ENCODE data around the gene CCDC69.
A peak's percentile ranks its signal among the peaks of the same experiment; 100 is the strongest.
"Not testable (repeated sequence)": the region's sequence is repeated elsewhere in the genome, so short reads cannot be mapped to it uniquely, and the experiment has no call there.

CCDC69 gene

DNA sequence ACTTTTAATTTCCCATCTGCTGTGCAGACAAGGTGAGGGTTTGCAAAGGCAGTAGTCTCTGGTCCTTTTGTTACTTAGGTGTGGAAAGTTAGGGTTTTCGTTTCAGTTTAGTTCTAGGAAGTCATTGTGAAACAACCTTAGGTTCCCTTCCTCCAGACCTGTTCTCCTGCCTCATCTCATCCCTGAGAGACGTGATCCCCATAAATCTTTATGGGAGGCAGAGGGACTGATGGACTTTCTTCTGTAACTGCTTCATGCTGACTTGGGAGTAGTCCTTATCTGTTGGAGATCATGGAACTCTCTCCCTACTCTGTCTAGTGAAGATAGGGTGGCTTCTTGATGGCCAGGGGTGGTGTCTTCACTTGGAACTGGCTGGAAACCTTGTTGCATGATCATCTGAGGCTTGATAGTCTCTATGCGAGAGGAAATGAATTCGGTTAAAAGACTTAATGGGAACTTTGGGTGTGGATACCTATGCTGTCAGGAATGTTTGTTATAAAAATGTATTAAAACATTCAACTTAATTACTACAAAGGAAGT, 21.9 kb upstream of the CCDC69 start:
- DNase-seq (ENCODE audit: low spot score): no peak

DNA sequence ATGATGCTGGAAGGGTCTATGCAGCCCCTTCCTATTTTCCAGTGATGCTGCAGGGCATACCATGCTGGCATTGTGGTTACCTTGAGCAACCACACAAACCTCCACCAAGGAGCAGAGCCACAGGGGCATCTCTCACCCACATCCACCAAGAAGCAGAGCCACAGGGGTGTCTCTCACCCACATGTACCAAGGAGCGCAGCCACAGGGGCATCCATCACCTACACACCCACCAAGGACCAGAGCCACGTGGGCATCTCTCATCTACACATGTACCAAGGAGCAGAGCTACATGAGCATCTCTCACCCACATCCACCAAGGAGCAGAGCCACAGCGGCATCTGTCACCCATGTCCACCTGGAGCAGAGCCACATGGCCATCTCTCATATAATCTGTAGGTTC, 20.3 kb upstream of the CCDC69 start:
- DNase-seq (ENCODE audit: low spot score): no peak

DNA sequence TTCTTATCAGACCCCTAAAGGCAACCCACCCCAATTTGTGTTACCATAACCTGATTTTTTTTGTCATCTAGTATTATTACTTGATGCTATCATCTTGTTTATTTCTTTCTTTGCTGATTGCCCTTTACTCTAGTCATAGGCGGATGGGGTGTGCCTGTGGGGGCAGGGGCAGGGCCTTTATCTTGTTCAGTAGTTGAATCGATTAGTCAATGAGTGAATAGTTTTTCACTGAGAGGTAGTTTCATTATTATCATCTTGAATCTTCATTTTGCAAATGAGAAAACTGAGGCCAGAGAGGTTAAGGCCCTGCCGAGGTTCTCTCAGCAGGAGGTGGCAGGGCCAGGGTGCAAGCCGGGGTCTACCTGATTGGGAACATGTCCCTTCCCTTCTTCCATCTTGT, 19.7 kb upstream of the CCDC69 start:
- DNase-seq (ENCODE audit: low spot score): no peak

DNA sequence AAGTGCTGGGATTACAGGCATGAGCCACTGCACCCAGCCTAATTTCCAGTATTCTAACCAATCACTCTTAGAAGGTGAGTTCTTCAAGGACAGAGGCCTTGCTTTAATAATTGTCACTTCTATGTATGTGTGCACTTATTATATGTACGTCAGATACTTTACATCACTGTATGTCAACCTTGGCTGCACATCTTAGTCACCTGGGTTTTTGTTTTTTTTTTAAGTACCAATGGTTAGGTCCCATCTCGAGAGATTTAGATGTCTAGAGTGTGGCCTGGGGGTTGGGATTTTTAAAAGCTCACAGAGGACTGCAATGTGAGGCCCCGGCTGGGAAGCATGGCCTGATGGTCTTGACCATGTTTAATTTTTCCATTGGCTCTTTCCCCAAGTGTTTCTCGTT, 19.2 kb upstream of the CCDC69 start:
- no peak for DNase-seq (ENCODE audit: low spot score)

DNA sequence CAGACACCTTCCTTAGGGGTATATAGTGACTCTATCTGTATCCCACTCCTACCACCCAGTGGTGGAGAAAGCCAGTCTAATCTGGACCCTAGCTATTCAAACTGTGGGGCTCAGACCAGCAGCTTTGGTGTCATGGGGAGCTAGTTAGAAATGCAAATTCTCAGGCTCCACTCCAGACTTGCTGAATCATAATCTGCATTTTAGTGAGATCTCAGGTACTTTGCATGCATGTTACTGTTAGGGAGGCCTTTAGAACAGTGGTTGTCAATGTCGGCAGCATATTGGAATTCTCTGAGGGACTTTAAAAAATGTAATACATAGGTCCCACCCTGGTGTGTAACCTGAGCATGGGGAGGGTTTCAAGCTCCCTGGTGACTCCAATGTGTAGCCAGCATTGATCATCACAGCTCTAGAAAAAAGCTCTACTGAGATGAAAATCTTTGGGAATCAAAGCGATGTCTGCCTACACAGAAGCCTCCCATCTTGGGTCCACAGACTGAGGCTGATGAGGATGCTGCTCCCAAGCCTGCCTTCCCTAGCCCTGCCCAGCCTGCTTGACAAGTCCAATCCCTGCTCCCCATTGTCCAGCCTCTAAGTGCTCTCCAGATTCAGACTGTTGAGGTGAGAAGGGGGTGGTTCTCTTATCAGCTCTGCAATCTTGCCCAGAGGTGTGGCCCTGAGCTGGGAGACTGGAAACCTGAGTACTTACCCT, 17.2 kb upstream of the CCDC69 start:
- no peak for DNase-seq (ENCODE audit: low spot score)

DNA sequence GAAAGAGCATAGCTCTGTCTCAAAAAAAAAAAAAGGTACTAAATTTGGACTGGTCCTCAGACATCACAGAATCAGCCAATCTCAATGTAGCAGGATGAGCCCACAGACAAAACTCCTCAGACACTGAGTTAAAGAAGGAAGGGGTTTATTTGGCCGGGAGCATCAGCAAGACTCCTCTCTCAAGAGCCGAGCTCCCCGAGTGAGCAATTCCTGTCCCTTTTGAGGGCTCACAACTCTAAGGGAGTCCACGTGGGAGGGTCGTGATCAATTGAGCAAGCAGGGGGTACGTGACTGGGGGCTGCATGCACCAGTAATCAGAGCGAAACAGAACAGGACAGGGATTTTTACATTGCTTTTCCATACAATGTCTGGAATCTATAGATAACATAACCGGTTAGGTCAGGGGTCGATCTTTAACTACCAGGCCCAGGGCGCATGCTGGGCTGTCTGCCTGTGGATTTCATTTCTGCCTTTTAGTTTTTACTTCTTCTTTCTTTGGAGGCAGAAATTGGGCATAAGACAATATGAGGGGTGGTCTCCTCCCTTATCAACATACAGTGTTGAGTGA, 16.5 kb upstream of the CCDC69 start:
- DNase-seq (ENCODE audit: low spot score): not testable (repeated sequence)

DNA sequence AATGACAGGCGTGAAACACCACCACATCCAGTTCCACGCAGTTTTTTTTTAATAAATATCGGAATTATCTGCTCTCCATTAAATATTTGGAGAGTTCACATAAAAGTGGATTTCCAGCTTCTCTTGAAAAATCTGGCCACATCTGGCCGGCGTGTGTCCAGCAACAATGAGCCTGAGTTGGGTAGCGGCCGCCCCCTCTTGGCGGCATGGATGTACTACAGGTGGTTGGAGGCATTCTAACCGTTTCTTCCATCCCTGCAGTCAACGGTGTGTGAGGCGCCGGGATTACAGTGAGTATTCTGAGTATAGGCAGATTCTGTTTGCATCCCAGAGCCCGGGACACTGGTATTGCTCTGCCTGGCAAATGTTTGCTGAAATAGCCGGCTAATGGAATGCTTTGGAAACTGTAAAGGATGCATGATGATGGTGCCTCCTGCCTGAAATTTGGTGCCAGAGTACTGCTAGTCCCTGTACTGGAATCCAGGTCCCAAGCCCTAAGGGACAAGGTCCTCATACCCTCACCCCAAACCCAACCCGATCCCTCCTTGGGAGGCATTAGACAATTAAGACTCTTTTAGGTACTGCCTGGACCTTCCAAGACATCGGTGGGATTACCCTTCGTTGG, 15.5 kb upstream of the CCDC69 start:
- peak; percentile 69 for DNase-seq (ENCODE audit: low spot score)

DNA sequence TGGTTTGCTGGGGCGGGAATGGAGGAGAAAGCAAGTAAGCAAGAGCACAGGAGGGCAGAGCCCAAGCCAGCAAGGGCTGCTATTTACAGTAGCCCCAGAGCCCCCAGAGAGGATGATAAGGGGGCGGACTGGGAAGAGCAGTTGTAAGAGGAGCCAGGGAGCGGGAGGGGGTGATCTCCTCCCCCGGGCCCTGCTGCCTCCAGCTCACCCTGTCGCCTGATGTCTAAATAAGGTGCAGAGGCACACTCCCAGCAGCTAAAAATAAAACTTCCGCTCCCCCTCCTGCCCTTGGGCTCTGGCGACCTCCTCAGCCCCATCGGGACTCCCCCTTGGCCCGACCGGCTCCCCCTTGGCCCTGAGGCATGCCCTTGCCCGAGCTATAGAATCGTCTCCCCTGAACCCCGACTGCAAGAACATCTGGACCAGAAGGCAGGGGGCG, 14.4 kb upstream of the CCDC69 start:
- peak; percentile 47 for DNase-seq (ENCODE audit: low spot score)

DNA sequence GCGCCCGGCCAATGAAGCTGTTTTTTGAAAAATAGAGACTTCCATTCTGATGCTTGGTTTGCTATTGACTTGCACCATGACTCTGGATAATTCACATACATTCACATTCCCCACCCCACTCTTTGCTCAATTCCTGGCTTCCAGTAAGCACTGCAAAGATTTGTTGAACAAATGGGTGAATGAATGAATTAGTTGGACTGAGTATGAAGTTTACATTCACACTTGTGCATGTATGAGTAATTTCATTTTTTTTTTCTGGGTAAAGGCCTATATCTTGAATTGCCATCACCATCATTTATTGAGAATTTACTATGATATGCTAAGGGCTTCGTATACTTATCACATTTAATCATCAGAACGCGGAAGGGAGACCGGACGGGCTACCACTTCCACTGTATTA, 13.8 kb upstream of the CCDC69 start:
- no peak for DNase-seq (ENCODE audit: low spot score)

DNA sequence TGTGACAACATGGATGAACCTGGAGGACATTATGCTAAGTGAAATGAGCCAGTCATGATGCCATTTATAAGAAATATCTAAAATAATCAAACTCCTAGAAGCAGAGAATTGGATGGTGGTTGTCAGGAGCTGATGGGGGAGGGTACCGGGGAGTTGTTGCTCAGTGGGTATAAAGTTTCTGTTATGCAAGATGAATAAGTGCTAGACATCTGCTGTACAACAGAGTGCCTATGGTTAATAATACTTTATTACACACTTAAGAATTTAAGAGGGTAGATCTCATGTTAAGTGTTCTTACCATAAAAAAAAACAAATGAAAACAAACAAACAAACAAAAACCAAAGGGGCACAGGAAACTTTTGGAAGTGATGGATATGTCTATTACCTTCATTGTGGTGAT, 13.0 kb upstream of the CCDC69 start:
- no peak for DNase-seq (ENCODE audit: low spot score)

DNA sequence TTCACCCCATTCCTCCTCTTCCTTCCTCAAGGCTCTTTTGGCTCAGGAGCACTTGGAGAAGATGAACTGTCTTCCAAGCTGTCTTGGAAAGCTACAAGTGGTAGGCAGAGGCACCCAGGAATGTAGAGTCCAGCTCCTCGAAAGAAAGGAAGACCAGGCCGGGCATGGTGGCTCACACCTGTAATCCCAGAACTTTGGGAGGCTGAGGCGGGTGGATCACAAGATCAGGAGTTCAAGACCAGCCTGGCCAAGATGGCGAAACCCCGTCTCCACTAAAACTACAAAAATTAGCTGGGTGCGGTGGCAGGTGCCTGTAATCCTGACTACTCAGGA, 11.3 kb upstream of the CCDC69 start:
- DNase-seq (ENCODE audit: low spot score): not testable (repeated sequence)

DNA sequence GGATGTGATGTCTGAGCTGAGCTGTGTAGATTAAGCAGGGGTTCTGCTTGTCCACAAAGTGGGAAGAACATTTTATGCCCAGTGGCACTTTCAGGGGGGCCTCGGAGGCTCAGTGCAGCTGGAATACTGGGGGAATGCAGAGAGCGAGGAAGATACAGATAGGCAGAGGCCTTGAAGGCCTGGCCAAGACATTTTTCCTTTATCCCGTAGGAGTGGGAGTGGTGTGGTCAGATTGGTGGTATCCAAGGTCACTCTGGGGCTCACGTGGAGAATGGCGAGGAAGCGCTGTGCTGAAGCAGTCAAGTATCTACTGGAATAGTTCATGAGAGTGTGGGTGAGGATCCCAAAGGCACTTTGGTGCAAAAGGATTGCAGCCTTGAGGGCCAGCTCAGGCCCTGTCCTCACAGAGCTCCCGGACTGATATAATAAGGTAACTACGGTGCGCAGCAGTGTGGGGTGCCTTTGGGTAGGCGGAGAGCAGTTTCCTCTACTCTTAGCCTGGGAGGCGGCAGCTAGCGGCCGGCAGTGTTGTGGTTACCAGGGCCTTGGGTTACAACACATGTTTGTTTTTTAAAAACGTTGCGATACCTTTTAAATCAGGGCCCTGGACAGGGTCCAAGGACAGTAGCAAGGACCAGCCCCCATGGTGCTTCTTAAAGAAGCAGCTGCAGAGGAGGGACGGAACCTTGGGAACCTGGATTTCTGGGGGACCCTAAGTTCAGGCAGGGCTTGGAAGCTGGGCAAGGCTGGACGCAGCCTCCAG, 10.8 kb upstream of the CCDC69 start:
- peak; percentile 64 for DNase-seq (ENCODE audit: low spot score)

DNA sequence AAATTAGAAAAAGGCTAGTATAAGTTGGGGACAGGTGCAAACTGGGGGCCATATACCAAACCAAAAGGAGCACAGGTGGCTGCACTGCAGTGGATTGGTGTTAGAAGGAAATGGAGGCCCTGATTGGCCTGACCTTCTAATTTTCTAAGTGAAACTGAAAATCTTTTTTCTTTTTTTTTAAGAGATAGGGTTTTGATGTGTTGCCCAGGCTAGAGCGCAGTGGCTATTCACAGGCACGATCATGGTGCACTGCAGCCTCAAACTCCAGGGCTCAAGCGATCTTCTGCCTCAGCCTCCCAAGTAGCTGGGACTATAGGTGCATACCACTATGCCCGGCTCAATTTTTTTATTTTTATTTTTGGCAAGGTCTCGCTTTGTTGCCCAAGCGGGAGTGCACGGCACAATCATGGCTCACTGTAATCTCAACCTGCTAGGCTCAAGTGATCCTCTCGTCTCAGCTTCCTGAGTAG, 9.8 kb upstream of the CCDC69 start:
- peak; percentile 63 for DNase-seq (ENCODE audit: low spot score)

DNA sequence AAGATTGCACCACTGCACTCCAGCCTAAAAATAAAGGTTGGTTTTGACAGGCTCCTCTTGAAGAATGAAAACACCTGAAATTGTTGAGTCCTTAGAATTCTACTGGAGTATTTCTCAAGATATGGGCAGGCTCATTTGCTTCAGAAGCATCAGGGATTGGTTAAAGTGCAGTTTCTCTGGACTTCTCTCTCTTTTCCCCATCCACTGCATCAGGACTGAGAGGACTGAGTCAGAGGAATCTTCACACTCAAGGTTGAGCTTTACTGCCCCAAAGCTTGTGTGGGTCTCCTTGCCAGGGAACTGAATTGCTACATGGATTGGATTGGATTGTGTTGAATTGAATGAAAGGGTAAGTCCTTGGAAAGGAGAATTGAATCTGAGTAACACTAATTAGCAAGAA, 7.5 kb upstream of the CCDC69 start:
- DNase-seq (ENCODE audit: low spot score): no peak

DNA sequence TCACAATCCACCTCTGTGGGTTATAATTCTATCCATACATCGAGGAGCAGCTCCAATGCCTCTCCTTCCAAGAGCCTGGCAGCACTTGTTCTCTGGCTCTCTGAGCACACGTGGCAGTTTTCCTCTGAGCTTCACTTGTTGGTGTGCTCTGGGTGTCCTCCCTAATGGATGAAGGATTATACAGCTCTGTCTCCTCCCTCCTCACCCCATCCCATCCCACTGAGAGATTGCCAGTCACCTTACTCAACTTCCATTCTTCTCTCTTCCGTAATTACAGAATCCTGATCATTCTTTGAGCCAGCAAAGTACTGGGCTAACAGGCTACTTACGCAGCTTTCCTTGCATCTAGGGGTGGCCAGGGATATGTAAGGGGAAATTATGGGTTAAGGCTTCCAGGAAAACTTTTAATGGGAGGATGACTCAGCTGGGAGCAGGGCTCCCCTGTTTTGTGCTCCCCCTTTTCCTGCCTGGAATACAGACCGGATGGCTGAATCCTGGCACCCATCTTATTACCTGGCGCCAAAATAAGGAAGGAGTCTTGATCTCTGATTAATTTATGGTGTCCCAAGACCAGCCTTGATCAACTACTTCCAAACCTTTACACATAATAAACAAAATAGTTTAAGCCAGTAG, 6.3 kb upstream of the CCDC69 start:
- DNase-seq (ENCODE audit: low spot score): no peak

DNA sequence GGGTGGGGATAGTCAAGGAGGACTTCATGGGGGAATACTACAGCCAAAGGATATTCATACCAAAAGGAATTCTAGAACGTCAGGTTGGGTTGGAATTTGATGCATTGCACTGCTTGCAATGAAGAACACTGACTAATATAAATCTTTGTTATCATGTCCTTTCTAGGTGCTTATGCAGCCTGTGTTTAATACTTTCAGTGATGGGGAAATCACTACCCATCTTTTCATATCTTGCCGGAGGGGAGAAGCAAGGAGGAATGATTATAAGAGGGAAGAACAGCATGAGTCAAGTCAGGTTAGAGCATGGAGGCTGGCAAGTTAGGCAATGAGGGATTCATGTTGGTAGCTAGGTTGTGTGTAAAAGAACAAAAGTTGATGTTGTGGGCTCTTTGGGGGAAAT, 5.1 kb upstream of the CCDC69 start:
- no peak for DNase-seq (ENCODE audit: low spot score)

DNA sequence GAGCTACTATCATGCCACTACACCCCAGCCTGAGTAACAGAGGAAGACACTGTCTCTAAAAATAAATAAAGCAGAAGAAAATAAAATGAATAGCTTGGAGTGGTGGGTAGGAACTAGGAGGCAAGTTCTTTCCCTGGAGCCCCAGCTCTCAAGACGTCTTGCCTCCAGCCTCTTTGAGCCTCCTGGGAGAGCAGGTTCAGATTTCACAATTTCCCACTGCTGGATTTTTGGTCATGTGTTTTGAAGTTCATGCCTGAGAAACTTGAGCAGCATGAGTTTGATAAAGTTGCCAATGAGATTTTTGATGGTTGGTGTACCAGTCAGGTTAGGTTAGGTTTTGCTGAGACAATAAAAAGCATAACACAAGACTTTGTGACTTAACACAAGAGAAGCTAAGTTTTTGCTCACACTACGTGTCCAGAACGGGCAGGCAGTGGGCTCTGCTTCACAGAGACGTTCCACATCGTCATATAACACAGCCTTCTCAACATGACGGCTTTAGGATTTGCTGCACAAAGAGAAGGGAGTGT, 4.1 kb upstream of the CCDC69 start:
- DNase-seq (ENCODE audit: low spot score): no peak

DNA sequence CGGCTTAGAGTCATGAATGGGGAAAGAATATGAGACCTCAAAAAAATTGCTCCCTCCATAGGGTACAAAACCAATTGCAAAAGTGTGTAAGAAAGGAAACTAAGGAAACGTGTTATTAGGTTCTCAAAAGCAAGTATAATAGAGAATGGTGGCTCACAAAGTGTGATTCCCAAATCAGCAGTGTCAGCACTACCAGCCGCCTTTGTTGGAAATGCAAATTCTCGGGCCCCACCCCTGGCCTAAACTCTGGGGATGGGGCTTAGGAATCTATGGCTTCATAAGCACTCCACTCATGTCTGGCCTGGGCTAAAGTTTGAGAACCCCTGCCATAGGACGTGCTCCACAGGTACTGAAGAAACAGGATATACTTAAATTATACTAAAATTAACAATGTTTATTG, 1.6 kb upstream of the CCDC69 start:
- DNase-seq (ENCODE audit: low spot score): no peak

DNA sequence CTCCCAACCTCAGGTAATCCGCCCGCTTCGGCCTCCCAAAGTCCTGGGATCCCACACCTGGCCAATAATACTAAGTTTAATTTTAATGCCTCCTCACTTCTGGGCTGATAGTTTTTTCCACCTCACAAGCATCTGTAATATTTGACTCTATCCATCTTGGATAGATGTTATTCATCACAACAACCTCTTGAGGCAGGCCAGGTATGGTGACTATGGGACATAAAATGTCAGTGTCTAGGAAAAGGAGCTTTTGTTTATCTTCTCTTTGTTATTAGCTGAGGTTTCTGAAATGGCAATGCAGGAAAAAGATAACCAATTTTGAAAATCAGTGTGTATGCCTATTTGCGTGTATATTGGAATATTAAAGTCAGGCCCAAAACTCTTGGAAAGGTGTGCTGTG, 1.2 kb upstream of the CCDC69 start:
- DNase-seq (ENCODE audit: low spot score): no peak

DNA sequence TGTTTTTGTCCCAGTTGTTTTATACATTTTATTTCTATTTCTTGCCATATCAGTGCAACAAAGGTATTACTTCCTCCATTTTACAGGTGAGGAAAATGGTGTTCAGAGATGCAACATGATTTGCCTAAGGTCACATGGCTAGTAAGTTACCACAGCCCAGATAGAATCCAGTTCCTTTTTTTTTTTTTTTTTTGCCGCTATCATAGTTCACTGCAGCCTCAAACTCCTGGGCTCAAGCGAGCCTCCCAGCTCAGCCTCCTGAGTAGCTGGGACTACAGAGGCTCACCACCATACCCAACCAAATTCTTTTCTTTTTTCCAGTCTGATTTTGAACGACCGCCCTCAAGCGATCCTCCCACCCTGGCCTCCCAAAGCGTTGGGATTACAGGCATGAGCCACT, 480 bp upstream of the CCDC69 start:
- DNase-seq (ENCODE audit: low spot score): peak; percentile 72

DNA sequence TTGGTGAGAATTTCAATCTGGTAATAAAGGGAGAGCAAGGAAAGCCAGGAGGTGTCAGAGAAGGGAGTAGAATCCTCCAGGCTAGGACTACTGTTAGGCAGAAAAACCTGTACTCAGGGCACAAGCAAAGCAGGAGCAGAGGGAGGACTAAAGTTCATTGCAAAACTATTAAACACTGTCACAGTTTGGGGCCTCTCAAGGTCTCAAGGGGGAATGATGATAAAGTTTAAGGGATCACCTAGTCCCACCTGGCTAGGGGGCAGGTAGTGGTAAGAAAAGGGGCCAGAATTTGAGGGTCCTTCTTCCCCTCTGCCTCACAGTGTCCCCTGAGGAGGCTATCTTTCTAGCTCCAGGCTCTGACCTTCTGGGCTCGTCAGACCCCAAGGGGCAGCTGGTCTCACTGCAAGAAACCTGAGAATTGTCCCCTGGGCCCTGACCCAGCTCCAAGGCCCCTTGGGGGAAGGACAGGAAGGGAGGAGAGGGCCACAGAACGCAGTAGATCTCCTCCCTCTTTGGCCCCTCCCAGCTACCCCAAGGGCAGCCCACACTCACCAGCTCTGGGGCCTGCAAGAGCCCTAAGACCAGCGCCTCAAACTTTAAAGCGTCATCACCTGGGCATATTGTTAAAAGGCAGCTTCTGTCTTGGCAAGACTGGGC, 974 bp downstream of the CCDC69 start:
- peak; percentile 57 for DNase-seq (ENCODE audit: low spot score)
